ENCODE measurements around the gene CDC27.

GRCh38 chr17:47199627-47200324, 10.7 kb upstream of the CDC27 start:
- no peak for TF ChIP-seq CTCF (conservative IDR thresholded peaks at IDR 0.05 in 1 of 2, IDR thresholded peaks at IDR 0.05 in 1 of 2; ENCODE audit: low read depth in 1 of 2, low read length in 2 of 2)
- no peak for TF ChIP-seq EZH2 (IDR thresholded peaks at IDR 0.05; ENCODE audit: low read length, missing control alignments)
